ENCODE data around the gene ANKMY2.

The ANKMY2 gene

DNA sequence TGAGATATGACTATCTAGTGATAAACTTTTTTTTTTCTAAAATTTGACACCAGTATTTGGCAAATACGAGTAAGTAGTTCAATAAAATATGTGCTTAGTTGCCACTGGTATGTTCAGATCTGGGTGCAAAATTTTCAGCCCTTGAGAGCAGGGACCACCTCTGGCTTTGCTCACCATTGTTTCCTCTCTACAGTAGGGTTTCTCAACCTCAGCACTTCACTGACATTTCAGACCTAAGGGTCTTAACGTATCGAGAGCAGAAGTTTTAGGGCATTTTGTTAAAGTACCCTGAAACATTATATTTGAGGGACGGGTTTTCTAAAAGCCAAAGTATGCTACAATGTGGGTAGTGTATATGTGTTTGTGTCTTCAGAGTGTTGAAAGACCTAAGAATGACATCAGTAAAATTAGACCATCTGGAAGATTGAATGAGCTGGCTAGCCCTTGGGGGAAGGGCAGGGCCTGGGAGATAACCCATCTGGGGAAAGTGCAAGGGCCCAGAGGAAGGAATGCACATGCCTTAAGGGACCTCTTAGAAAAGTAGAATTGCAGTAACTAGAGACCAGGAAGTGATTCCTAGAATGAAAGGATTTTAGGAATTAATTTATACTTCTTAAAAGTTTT is 12.2 kb upstream of the ANKMY2 start:
- no peak for DNase-seq

DNA sequence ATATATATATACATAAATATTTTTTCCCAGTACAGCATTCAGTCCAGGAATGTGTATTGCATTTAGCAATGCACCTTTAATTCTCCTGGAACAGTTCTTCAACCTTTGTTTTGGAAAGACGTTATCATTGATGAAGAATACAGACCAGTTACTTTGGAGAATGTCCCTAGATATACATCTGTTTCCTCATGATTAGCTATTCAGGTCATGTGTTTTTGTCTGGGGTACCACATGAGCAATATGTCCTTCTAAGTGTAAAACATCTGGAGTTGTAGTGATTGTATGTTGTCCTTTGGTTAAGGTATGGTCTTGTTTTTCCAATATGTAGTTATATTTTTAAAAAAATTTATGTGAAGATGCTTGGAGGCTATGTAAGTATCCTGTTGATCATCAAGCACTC is 10.6 kb upstream of the ANKMY2 start:
- DNase-seq, result no peak

DNA sequence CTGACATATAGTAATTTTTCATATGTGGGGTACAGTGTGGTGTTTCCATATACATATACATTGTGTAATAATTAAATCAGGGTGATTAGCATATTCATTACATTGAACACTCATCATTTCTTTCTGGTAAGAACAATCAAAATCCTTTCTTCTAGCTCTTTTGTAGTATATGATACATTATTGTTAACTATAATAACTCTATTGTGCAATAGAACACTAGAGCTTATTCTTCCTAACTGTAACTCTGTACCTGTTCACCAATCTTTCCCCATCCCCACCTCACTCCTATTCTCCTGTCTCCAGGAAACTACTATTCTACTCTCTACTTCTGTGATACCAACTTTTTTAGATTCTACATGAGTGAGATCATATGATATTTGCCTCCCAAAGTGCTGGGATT is 9.8 kb upstream of the ANKMY2 start:
- no peak for DNase-seq

DNA sequence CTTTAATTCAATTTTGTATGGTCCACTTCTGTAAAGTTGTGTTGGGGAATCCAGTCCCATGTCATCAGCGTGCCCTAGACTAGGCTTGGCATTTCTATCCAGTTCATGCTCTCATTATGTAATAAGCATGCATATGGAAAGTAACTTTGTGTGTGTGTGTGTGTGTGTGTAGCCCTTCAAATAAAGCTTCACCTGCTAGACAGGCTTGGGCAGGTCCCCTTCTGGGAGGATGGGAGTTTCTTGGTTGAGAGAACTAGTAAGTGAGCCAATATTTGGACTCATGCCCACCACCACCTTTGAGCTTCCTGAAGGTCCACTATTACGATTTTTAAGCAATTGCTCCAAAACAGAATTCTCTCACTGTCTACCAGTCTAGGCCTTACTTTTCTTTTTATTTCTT is 7.3 kb upstream of the ANKMY2 start:
- no peak for DNase-seq

DNA sequence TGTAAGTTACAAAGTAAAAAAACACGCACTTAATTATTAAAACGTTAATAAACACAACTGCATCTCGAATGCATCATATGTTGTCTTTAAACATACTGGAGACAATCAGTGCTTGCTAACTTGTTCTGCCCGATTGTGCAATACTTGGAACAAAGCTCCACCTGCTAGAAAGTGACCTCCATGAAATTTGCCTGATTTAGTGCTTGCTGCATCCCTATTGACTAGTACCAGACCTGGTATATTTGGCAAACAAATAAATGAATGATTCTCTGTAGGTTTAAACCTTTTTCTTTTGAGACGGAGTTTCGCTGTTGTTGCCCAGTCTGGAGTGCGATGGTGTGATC is 6.7 kb upstream of the ANKMY2 start:
- no peak for DNase-seq

DNA sequence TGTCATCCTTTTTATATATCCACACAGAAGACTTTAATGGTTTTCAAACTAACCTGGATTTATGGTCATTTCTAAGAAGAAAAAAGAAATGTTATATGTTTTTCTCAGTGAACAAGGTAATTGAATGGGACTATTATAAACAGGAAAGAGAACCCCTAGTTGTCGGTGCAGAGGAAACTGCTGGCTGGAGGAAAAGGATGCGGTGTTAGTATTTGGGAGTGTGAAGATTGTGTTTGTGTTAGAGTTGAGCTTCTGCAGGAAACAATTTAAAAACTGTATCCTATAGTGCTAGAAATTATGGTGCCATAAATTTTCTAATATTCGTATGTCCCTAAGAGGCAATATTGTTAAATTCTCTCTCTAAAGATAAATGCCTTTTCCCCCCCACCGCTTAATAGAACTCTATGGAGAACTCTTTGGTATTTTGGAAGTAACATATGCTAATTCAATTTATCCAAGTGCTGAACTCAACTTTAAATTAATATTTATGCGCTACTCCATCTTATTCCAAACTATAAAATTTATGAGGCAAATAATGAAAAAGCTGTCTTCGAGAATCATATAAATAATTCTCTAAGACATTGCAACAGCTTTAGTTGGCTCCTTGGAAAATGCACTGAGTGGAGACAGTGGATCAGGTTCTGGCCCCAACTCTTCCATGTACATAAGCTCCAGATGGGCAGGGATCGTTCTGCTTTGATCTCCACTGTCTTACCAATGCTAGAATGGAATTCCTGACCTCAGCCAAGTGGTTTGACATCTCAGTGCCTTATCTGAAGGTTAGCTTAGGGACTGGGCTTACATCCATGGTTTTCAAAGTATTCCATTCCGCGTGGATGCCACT is 6.1 kb upstream of the ANKMY2 start:
- no peak for DNase-seq

DNA sequence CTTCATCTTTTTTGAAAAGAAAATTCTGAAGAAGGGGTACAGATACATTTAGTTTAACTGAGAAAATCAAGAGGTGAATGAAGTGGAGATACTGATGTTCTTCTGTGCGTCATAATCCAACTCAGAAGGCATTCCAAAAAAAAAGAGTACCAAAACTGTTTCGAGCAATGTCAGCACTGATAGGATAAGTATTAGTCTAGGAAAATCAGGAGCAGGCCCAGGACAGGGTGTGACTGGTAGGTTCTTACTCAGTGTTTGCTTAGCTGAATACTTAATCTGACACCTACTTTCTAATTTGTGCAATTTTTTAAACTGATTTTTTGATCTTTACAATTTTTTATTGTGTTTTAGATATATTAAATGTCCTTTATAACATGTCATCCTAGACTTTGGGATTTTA is 4.7 kb upstream of the ANKMY2 start:
- no peak for DNase-seq

DNA sequence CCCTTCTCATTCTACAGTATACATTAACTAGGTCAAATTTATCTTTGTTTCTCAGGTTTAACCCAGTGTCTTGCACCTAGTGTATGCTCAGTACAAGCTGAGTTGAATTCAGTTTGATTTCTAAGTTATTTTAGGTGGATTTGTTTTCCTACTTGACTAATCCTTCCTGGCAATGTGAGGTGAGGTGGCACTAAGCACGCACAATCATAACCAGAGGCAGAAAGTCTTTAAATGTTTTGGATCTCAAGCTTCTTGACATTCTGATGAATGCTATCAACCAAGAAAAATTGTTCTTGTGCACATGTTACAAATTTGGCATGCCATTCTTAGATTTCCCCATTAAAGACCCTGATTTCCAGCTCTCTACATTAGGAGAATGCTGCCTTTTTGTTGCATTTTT is 3.6 kb upstream of the ANKMY2 start:
- no peak for DNase-seq

DNA sequence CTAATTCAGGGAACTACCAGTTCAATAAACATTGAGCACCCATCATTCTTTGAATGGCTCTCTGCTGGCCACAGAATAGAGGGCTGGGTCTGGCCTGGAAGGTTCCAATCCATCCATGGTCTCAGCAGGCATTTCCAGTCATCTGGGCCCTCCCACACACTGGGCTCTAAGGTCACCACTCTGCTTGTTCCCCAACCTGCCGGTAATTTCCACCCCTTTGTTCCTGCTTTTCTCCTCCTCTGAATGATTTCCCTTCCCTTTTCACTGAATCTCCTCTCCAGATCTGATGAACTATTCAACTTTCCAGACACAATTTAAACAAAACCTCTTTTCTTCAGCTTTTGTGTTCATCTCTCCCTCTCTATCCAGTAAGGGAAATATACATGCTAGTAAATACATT is 3.0 kb upstream of the ANKMY2 start:
- DNase-seq, result no peak

DNA sequence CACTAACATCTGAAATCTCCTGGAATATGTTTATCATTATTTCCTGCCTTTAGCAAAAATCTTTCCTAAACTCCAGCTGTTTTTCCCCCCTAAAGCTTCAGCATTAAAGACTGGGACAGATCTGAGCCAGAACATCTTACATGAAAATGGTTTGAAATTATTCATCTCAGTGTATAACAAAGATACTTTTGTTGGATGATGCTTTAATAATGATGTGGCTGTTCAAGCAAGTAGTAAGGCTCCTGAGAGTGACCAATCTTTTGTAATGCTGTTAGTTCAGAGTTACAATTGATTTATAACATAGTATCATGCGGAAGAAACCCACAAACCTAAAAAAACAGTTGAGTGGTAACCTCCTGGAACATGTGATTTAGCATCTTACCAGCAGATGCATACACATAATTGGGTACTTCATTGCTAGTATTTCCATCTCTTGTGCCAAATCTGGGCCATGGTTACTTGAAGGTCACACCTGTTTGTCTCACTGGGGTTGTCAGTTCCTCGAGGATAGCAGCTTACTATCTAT is 1.9 kb upstream of the ANKMY2 start:
- no peak for DNase-seq

DNA sequence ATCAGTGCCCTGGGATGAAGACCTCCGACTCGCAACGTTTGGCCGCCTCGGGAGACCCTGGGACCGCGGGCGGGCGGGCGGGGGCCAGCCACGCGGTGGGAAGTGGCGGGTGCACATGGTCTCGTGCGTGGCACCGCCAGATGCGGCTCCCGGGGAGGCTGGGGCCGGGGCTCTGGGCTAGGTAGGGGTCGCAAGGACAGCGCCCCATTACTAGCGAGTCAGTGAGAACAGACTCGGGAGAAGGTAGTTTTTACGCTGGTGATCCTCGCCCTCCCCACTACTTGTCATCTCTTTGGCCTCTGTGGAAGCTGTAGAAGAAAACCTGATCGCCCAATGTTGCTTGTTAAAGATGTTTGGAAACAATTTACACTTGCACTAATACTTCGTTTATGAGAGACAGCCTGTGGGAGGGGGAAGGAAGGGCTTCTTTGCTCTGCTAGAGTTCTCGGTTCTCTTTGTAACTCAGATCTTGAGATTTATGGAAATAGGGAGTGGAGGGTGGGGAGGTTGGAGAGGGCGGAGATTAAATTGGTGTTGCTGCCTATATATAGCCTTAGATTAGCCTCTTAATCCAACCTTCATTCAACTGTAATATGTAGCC is 1.0 kb upstream of the ANKMY2 start:
- no peak for DNase-seq

DNA sequence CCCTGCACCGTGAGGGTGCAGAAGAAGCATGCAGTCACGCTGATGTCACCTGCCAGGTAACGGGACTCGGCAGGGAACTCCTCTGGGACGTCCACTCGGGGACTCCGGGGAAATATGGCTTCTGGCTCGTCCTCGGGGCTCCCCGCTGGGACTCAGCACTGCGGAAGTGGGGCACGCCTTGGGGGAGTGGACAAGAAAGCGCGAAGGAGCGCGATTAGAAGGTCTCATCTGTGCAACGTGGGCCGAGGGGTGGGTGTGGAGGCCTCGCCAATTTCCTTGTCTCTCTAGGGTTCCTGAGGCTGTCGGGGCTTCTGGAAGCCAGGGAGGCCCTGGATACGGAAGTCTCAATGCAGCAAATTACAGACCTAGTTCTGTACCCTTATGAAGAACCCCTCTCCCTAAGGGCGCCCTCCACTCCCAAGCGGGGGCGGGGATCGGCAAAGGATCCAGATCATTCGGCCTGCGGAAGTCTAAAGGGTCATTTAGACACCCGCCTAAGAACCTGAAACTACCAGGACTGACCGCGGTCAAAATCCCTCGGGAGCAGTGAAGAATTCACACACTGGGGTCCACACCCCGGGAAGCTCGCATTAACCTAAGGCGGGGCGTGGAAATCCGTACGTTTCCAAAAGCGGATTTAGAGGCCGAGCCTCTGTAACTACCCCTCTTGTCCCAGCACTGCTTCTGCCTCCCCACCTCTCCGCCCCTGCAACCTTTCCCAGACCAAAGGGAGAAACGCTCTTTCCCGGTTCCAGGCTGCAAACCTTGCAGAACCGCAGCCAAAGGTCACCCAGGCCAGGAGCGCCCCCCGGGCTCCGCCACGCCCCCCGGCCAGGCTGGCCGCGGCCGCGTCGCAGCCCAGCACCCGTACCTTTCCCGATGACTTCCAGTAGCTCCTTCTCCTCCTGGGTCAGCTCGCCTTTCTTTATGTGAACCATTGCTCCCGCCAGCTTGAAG is 640 bp downstream of the ANKMY2 start:
- no peak for DNase-seq

DNA sequence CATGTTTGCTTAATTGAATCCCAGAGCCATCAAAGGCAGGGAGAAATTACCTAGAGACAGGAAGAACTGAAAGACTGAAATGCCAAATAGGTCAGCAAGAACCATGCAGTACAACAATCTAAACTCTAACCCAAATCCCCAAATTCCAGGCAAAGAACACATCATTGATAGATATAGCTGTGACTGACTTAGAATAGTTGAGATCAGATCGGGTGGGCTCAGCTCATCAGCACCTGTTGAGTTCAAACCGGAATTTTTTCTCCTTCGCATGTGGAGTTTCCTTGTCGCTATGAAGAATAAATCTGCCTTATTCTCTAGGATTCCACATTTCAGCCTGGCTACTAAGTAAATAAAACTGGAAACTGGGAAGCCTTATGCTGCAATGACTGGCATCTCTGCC is 1.4 kb downstream of the ANKMY2 start:
- no peak for DNase-seq

DNA sequence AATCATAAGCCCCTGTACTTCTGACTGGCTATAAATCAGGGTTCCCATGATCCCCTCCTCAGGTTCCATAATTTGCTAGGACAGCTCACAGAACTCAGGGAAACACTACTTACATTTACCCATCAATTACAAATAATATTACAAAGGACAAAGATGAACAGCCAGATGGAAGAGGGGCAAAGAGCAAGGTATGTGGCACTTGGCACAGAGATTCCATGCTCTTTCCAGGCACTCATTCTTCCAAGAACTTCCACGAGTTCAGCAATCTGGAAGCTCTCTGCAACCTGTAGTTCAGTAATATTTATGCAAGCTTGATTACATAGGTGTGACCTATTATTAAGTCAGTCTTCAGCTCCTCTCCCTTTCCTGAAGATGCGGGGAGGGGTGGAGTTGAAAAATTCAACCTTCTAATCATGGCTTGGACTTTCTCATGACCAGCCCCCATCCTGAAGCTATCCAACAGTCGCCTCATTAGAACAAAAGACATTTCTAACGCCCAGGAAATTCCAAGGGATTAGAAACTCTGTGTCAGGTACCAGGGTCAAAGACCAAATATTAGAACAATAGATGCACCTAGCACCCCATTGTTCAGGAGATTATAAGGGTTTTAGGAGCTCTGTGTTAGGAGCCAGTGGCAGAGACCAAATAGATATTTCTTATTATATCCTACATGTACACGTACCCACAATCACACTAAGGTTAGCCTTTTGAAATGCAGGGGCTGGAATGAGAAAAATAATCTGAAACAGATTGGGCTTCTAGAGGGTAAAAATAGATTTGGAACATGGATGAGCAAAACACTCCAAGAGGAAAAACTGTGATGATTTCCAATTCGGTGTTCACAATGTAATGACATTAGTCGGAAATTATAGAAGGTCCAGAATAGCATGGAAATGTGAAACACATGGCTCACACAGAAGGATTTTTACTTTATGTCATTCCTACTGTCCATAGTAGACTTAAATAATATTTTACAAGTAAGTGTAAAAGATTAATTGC is 7.0 kb downstream of the ANKMY2 start:
- no peak for DNase-seq

DNA sequence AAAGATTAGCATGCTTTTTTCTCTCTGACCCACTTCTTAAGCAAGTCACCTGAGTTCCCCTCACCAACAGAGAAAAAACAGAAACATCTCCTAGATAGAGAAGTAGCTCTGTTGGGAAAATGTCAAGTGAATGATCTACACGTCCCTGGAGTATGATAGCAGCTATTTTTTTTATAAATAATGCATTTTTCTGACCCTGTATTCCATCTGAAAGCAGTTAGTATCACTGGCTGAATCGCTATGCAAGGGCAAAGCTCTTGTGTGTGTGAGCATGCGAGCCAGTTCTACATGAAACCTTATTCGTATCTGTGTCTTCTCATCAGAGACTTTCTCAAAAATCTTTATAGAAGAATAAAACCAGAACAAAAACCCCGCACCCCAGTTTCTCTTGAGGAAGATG is 8.2 kb downstream of the ANKMY2 start:
- DNase-seq, result no peak

DNA sequence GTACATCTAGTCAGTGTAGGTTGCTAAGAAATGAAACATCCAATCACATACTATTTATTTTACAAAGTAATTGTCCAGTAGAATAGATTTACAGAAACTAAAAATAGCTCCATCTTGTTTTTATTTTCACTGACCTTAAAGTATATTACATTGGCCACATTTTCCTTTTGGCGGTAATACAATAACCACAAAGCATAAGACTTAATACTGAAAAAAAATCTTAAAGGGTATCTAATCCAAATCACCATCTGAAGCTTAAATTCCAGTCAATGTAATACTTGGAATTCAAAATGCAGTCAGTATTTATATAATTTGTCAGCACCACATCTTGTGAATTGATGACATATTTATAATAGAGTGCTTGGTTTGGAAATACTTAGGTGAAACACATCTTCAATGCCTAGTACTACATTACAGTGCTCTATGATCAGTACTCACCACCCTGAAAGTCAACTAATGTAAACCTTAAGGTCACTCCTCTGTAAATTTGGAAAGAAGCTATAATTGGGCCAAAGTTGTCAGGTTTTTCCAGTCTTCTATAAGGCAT is 8.9 kb downstream of the ANKMY2 start:
- DNase-seq, result no peak

DNA sequence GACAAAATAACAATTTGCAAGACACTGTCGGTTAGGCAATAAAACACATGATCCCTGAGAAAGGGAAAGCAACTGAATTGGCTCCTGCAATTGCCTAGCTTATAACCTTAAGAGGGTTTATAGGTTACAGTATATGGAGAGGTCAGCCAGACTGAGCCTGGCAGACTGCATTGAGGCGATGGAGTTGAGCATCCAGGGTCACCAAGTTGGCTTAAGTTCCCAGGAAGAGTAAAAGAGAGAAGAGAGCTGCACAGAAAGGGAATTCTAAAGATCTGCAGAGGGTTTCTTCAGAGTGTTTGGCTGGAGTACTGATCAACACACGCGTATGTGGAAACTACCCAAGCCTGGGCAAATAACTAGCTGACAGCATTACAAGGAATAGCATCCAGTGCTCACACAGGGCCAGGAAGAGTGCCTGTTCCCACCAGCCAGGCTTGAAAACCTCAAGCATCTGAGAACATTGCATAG is 11.2 kb downstream of the ANKMY2 start:
- DNase-seq, result no peak

DNA sequence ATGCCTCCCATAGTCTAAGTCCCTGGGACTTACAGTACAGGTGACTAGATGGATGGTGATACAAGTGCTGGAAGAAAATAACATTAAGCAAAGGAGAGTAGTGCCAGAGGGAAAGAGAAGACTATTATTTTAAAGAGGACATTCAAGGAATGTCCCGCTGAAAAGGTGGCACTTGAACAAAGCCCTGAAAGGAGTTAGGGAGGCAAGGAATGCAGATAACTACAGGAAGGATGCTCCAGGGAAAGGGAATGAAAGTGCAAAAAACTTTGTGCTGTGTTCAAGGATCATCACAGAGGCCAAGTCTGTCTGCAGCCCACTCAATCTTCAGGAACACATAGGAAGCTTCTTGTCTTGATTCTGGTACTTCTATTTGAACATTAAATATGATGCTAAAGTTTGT is 14.9 kb downstream of the ANKMY2 start:
- no peak for DNase-seq

DNA sequence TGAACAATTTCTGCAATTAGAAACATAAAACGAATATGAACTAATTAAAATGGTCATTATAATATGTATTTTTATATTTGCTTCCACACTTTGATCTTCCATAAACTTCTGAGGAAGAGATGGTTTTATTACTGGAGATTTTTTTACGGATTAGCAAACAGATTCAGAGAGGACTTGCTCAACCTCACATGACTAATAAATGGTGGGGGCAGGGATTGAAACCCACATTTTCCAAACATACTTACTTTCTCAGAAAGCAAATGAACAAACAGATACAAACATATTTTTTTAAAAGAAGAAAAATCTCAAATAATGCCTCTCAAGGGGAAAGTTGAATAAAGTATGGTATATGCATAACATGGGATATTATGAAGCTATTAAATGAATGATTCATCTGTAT is 18.3 kb downstream of the ANKMY2 start:
- DNase-seq, result no peak

DNA sequence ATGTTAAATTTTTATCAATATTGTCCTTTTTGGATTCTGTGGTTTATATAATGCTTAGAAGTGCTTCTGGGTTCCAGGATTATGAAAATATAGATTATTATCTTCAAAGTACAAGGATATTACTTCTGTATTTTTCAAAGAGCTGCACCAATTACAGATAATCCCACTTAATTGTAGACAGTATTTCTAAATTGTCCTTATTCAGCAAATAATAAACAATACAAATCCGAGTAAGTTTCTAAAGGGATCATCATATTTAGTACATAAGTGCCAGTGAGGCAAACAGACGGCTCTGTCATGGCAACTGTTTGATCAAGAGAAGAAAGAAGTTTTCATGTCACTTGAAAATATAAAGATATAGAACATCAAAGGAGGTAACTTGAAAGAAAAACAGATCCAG is 19.2 kb downstream of the ANKMY2 start:
- no peak for DNase-seq

DNA sequence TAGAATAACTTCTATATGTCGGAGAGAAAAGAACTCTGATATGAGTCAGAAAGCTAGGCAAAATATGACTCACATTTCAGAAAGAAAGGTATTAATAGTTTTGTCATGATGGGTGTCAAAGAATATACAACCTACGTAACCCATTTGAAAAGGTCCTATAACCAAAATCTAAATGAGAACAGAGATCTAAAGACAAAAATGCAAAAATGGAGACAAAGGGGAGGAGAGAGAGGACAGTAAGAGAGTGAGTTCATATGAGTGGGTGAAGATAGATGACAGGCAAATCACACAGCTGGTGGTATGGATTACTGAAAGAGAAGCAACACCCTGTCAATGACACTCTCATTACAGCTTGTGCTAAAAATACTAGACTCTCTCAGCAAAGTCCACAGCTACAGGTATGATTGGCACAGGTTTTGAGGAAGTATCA is 25.6 kb downstream of the ANKMY2 start:
- no peak for DNase-seq

Data from 8988T (cell line).